Panc1 (cell line): ENCODE results near the gene BRICD5.

Experiments
- POLR2AphosphoS5 ChIP-seq: IDR thresholded peaks from 2 replicates; pipeline ENCODE4 v1.6.1; 2012; ENCODE audit warnings: mild to moderate bottlenecking, low read depth, low read length, moderate library complexity
- SIN3A ChIP-seq: IDR thresholded peaks from 2 replicates; pipeline ENCODE4 v1.6.1; 2012; ENCODE audit warnings: low read depth, mild to moderate bottlenecking, low read length, moderate library complexity, borderline replicate concordance; ENCODE audit not compliant: insufficient read depth
- TF ChIP-seq, protein P1 (sequence below): fragments of 450-650 bp; IDR thresholded peaks from 2 replicates; pipeline ENCODE4 v1.5.1; 2017; ENCODE audit warnings: mild to moderate bottlenecking
- TF ChIP-seq, protein P2 (sequence below), 2 experiments: IDR thresholded peaks; 2 replicates each; pipeline ENCODE4 v1.6.1; 2011 to 2012; ENCODE audit warnings: low read depth in 2 of 2, control low read depth in 1 of 2, low read length in 1 of 2, mild to moderate bottlenecking in 1 of 2, moderate library complexity in 1 of 2; ENCODE audit not compliant: insufficient read depth in 1 of 2

DNA sequence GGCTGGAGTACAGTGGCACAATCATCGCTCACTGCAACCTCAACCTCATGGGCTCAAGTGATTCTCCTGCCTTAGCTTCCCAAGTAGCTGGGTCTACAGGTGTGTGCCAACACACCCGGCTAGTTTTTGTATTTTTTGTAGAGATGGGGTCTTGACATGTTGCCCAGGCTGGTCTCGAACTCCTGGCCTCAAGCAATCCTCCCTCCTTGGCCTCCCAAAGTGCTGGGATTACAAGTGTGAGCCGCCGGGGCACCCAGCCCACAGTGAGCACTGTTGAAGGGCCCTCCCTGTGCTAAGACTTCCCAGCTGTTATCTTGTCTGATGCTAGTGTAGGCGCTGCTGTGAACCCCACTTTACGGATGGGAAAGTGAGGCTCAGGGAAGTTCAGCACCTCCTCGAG is 22.3 kb downstream of the BRICD5 start:
- TF ChIP-seq, protein P1, sequence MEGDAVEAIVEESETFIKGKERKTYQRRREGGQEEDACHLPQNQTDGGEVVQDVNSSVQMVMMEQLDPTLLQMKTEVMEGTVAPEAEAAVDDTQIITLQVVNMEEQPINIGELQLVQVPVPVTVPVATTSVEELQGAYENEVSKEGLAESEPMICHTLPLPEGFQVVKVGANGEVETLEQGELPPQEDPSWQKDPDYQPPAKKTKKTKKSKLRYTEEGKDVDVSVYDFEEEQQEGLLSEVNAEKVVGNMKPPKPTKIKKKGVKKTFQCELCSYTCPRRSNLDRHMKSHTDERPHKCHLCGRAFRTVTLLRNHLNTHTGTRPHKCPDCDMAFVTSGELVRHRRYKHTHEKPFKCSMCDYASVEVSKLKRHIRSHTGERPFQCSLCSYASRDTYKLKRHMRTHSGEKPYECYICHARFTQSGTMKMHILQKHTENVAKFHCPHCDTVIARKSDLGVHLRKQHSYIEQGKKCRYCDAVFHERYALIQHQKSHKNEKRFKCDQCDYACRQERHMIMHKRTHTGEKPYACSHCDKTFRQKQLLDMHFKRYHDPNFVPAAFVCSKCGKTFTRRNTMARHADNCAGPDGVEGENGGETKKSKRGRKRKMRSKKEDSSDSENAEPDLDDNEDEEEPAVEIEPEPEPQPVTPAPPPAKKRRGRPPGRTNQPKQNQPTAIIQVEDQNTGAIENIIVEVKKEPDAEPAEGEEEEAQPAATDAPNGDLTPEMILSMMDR: no peak
- TF ChIP-seq, protein P2, sequence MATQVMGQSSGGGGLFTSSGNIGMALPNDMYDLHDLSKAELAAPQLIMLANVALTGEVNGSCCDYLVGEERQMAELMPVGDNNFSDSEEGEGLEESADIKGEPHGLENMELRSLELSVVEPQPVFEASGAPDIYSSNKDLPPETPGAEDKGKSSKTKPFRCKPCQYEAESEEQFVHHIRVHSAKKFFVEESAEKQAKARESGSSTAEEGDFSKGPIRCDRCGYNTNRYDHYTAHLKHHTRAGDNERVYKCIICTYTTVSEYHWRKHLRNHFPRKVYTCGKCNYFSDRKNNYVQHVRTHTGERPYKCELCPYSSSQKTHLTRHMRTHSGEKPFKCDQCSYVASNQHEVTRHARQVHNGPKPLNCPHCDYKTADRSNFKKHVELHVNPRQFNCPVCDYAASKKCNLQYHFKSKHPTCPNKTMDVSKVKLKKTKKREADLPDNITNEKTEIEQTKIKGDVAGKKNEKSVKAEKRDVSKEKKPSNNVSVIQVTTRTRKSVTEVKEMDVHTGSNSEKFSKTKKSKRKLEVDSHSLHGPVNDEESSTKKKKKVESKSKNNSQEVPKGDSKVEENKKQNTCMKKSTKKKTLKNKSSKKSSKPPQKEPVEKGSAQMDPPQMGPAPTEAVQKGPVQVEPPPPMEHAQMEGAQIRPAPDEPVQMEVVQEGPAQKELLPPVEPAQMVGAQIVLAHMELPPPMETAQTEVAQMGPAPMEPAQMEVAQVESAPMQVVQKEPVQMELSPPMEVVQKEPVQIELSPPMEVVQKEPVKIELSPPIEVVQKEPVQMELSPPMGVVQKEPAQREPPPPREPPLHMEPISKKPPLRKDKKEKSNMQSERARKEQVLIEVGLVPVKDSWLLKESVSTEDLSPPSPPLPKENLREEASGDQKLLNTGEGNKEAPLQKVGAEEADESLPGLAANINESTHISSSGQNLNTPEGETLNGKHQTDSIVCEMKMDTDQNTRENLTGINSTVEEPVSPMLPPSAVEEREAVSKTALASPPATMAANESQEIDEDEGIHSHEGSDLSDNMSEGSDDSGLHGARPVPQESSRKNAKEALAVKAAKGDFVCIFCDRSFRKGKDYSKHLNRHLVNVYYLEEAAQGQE (IDR thresholded peaks at IDR 0.05; ENCODE audit: insufficient read depth in 1 of 2, low read depth in 2 of 2, low read length in 1 of 2): no peak
- no peak for TF ChIP-seq POLR2AphosphoS5
- TF ChIP-seq SIN3A: no peak
